ENCODE results near the gene MIAT. TPM values are rescaled to one million over a fixed set of nuclear protein-coding genes. Genes with fewer than 3 reads are reported as not detected.

Gene MIAT
- polyA plus RNA-seq, 1 donor (not counting 4 experiments of a cell fraction or from before 2014, with no cell fraction given), result 0.04 TPM

DNA sequence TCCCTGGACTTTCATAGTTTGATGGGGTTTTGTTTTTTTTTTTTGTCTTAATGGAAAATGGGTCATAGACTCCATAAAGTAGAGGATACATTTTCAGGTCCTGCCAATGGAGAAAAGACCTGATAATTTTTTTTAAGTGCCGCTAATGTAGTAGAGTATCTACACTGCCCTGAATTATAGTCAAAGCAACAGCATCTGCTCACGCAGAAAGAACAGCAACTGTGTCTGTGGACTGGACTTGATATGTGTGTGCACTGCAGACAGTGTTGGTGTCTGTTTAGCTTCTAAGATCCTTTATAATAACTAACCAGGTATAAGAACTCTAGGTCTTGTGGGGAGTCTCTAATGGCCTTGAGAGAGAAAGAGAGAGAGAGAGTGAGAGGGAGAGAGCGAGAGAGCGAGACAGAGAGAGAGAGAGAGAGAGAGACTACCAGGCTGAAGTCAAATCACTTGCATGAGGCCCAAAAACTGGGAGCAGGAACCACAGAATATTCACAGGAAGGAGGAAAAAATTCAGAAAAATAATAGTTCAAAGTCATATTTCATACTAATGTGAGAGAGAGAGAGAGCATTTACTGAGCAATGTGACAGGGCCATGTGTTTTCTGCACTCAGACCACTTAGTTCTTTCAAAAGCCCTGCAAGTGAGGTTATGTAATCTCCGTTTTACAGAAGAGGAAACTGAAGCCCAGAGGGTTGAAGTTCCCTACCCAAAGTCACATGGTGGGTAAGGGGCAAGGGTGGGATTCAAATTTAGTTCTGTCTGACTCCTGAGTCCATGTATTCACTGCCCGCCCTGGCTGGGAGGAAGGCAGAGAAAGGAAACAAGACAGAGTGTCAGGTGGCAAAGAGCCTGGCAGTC lies 8.6 kb upstream of the MIAT start:
- Histone ChIP-seq H4K20me1 (ENCODE audit: control insufficient read depth, extremely low read depth, insufficient read depth, low read length) (no peaks in the 10 kb centered on the region), H3K4me3 (ENCODE audit: control insufficient read depth in 2 of 3, extremely low read depth in 1 of 3, insufficient read depth in 2 of 3, low read depth in 1 of 3, low read length in 3 of 3) (no peak overlapping the region), H3K27me3 (ENCODE audit: control insufficient read depth, extremely low read depth, insufficient read depth, low read length) (peaks cover 45% of the 10 kb centered on the region), H2AFZ (ENCODE audit: control insufficient read depth, low read length) (no peak overlapping the region), H3K79me2 (ENCODE audit: control insufficient read depth, insufficient read depth, low read length) (no peaks in the 10 kb centered on the region), H3K9ac (ENCODE audit: control insufficient read depth, extremely low read depth, insufficient read depth, low read length) (no peak overlapping the region), H3K36me3 (ENCODE audit: control insufficient read depth in 2 of 2, extremely low read depth in 1 of 2, insufficient read depth in 2 of 2, low read length in 2 of 2) (no peaks in the 10 kb centered on the region), H3K4me1 (ENCODE audit: control insufficient read depth, extremely low read depth, insufficient read depth, low read length) (peaks cover 7% of the 10 kb centered on the region), H3K9me3 (ENCODE audit: control insufficient read depth, low read depth, low read length) (no peaks in the 10 kb centered on the region), H3K27ac (ENCODE audit: control insufficient read depth, insufficient read depth, low read length) (no peak overlapping the region), H3K9me1 (ENCODE audit: control insufficient read depth, extremely low read depth, insufficient read depth, low read length) (no peaks in the 10 kb centered on the region), H3K4me2 (ENCODE audit: control insufficient read depth, extremely low read depth, insufficient read depth, low read depth, low read length) (no peak overlapping the region)
- FAIRE-seq (no peak), DNase-seq (ENCODE audit: low read depth, low spot score) (no peak)
- dilution Hi-C loops (cut with MboI; ENCODE audit: extremely low pct_ligation_motif_present, low sequenced_read_pairs), result no loop called here
- TF ChIP-seq EZH2 (IDR thresholded peaks at IDR 0.05; ENCODE audit: low read length), result no peak
- no peak for TF ChIP-seq CTCF (optimal IDR thresholded peaks at IDR 0.05 in 1 of 3, IDR thresholded peaks at IDR 0.05 in 1 of 3, conservative IDR thresholded peaks at IDR 0.05 in 1 of 3; ENCODE audit: extremely low read depth in 1 of 3, insufficient read depth in 2 of 3, low read length in 3 of 3)

- FAIRE-seq, result no peak
- H3K27me3 ChIP-seq (ENCODE audit: control insufficient read depth, extremely low read depth, insufficient read depth, low read length), result peaks cover 51% of the 10 kb centered on the region
- dilution Hi-C loops (cut with MboI; ENCODE audit: extremely low pct_ligation_motif_present, low sequenced_read_pairs), result no loop called here
These were observed 6.5 kb upstream of the MIAT start for GRCh38 chr22:26650722-26651421.

More at GRCh38 chr22:26650722-26651421, 6.5 kb upstream of the MIAT start:
- Histone ChIP-seq H3K9me1 (ENCODE audit: control insufficient read depth, extremely low read depth, insufficient read depth, low read length) (no peaks in the 10 kb centered on the region), H3K4me3 (ENCODE audit: control insufficient read depth in 2 of 3, extremely low read depth in 1 of 3, insufficient read depth in 2 of 3, low read depth in 1 of 3, low read length in 3 of 3) (no peak overlapping the region), H2AFZ (ENCODE audit: control insufficient read depth, low read length) (no peak overlapping the region), H3K9ac (ENCODE audit: control insufficient read depth, extremely low read depth, insufficient read depth, low read length) (no peak overlapping the region), H3K36me3 (ENCODE audit: control insufficient read depth in 2 of 2, extremely low read depth in 1 of 2, insufficient read depth in 2 of 2, low read length in 2 of 2) (no peaks in the 10 kb centered on the region), H3K4me2 (ENCODE audit: control insufficient read depth, extremely low read depth, insufficient read depth, low read depth, low read length) (no peak overlapping the region), H4K20me1 (ENCODE audit: control insufficient read depth, extremely low read depth, insufficient read depth, low read length) (no peaks in the 10 kb centered on the region), H3K27ac (ENCODE audit: control insufficient read depth, insufficient read depth, low read length) (no peak overlapping the region), H3K9me3 (ENCODE audit: control insufficient read depth, low read depth, low read length) (no peaks in the 10 kb centered on the region), H3K79me2 (ENCODE audit: control insufficient read depth, insufficient read depth, low read length) (no peaks in the 10 kb centered on the region), H3K4me1 (ENCODE audit: control insufficient read depth, extremely low read depth, insufficient read depth, low read length) (no peaks in the 10 kb centered on the region)
- no peak for TF ChIP-seq EZH2 (IDR thresholded peaks at IDR 0.05; ENCODE audit: low read length)
- no peak for DNase-seq (ENCODE audit: low read depth, low spot score)
